Uterus (tissue), 4 donors: ENCODE results near the gene AVL9. TPM values are rescaled to one million over a fixed set of nuclear protein-coding genes. Genes with fewer than 3 reads are reported as not detected.

Experiments
- DNase-seq, 2 donors: peaks; one replicate each; pipeline ENCODE4 v3.0.0-alpha.2; 2019 to 2020
- H3K27ac ChIP-seq, 2 donors: fragments of 200-600 bp; sonication (generic); 1 replicate in 1 of 2; 2 replicates in 1 of 2; pipeline ENCODE4 v1.5.1; 2016 to 2018
- H3K27me3 ChIP-seq, 2 donors: fragments of 200-600 bp; sonication (generic); one replicate each; pipeline ENCODE4 v1.5.1; 2018 to 2019; ENCODE audit warnings: control low read depth in 1 of 2
- H3K36me3 ChIP-seq, 2 donors: fragments of 200-600 bp; sonication (generic); one replicate each; pipeline ENCODE4 v1.5.1; 2019; ENCODE audit warnings: control low read depth in 1 of 2
- H3K4me1 ChIP-seq, 2 donors: fragments of 200-600 bp; sonication (generic); one replicate each; pipeline ENCODE4 v1.5.1; 2018 to 2019; ENCODE audit warnings: control low read depth in 1 of 2
- H3K4me3 ChIP-seq, 2 donors: fragments of 200-600 bp; sonication (generic); 1 replicate in 1 of 2; 2 replicates in 1 of 2; pipeline ENCODE4 v1.5.1; 2018 to 2019; ENCODE audit warnings: mild to moderate bottlenecking in 1 of 2
- H3K9me3 ChIP-seq, 2 donors: fragments of 200-600 bp; sonication (generic); one replicate each; pipeline ENCODE4 v1.5.1; 2019; ENCODE audit warnings: control low read depth in 1 of 2
- CTCF ChIP-seq, 4 experiments: fragments of 200-600 bp in 2 of 4; fragments of 450-650 bp in 2 of 4; sonication (generic) in 2 of 4; IDR thresholded peaks; one replicate each; pipeline ENCODE4 v1.5.1; 2016 to 2019; ENCODE audit warnings: antibody characterized with exemption in 4 of 4, mild to moderate bottlenecking in 2 of 4, moderate library complexity in 1 of 4
- POLR2A ChIP-seq, 2 donors: fragments of 450-650 bp; IDR thresholded peaks; one replicate each; pipeline ENCODE4 v1.6.1; 2016; ENCODE audit warnings: antibody characterized with exemption in 2 of 2, mild to moderate bottlenecking in 1 of 2, moderate library complexity in 1 of 2
- intact Hi-C: fragments of 100-400 bp; cut with DNase I; formaldehyde crosslinking; loops from one replicate; pipeline ENCODE4 v1.15.1; 2023; ENCODE audit warnings: low total_unique reads
- total RNA-seq, 4 donors: library from RNA; depleted of rRNA in 3 of 4; stranded (reverse); fragments of >200 nt in 3 of 4; gene quantifications; one replicate each; pipeline versions ENCODE4 v1.1.0 to v1.2.4, GENCODE V29; 2014 to 2023
- donor health status: DM: yes; HTN: yes; CAD: no.

Gene AVL9
- total RNA-seq: 10 to 100 TPM; 34.7 to 50.0 (median 38.5) TPM

- intact Hi-C loops: no loop called here
- TF ChIP-seq POLR2A (IDR thresholded peaks at IDR 0.05): peak; percentile 51 to 89
- peak in 1 of 4 experiments; percentile 20 for TF ChIP-seq CTCF (IDR thresholded peaks at IDR 0.05)
- Histone ChIP-seq H3K36me3 (no peaks in the 10 kb centered on the region), H3K4me1 (peaks cover 0 to 5% of the 10 kb centered on the region in 2 donors), H3K27me3 (no peaks in the 10 kb centered on the region), H3K9me3 (no peaks in the 10 kb centered on the region), H3K4me3 (peak within 1 kb of the TSS; percentile 93 to 94), H3K27ac (peak within 1 kb of the TSS; percentile 88 to 97)
- peak; percentile 97 to 98 for DNase-seq
Observed at GRCh38 chr7:32495298-32496051, at the start of gene AVL9. TSS of gene AVL9 (plus strand) at chr7:32495489. CDS start at chr7:32495710, 221 bp downstream.

GRCh38 chr7:32447218-32447617 lies 48.1 kb upstream of the AVL9 start:
- no peaks in the 10 kb centered on the region for H3K4me1 ChIP-seq

GRCh38 chr7:32453341-32454011 lies 41.8 kb upstream of the AVL9 start:
- H3K4me1 ChIP-seq: no peaks in the 10 kb centered on the region
- no peak overlapping the region for H3K4me3 ChIP-seq
- no peaks in the 10 kb centered on the region for H3K27me3 ChIP-seq
- H3K9me3 ChIP-seq: no peaks in the 10 kb centered on the region
- intact Hi-C loops: no loop called here
- TF ChIP-seq POLR2A (IDR thresholded peaks at IDR 0.05) (no peak), CTCF (IDR thresholded peaks at IDR 0.05) (no peak)
- no peak for DNase-seq
- no peak overlapping the region for H3K27ac ChIP-seq
- no peaks in the 10 kb centered on the region for H3K36me3 ChIP-seq

More at GRCh38 chr7:32447218-32447617, 48.1 kb upstream of the AVL9 start:
- no peaks in the 10 kb centered on the region for H3K36me3 ChIP-seq
- DNase-seq: no peak
- no peak overlapping the region for H3K4me3 ChIP-seq
- H3K27ac ChIP-seq: no peak overlapping the region
- H3K27me3 ChIP-seq: no peaks in the 10 kb centered on the region
- intact Hi-C loops: no loop called here
- H3K9me3 ChIP-seq: no peaks in the 10 kb centered on the region
- TF ChIP-seq CTCF (IDR thresholded peaks at IDR 0.05) (no peak), POLR2A (IDR thresholded peaks at IDR 0.05) (no peak)

DNA sequence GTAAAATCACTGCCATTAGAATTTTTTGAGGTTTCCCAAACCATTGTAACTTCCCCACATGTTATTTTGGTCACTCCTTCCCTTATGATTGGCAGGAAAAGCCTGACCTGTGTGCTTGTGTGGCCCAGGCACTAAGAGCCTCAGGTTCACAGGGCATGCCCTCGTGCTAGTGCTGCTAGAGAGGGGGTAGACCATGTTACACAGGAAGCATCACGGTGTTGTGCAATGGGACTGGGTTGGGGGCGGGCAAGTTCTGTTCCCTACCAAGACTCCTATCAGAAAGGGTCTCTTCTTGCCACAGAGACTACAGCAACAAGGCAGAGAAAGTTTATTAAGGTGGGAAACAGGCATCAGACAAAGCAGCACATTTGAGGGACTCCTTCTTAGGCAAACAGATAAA lies 37.3 kb upstream of the AVL9 start:
- H3K9me3 ChIP-seq: no peaks in the 10 kb centered on the region
- H3K4me3 ChIP-seq: no peak overlapping the region
- H3K4me1 ChIP-seq: no peaks in the 10 kb centered on the region
- TF ChIP-seq CTCF (IDR thresholded peaks at IDR 0.05): no peak
- no peak for TF ChIP-seq POLR2A (IDR thresholded peaks at IDR 0.05)
- H3K27me3 ChIP-seq: no peaks in the 10 kb centered on the region
- H3K36me3 ChIP-seq: no peaks in the 10 kb centered on the region
- no peak for DNase-seq
- intact Hi-C loops: no loop called here
- H3K27ac ChIP-seq: no peak overlapping the region

GRCh38 chr7:32459788-32460187 lies 35.5 kb upstream of the AVL9 start:
- no peak for DNase-seq
- Histone ChIP-seq H3K27me3 (no peaks in the 10 kb centered on the region), H3K4me3 (no peak overlapping the region), H3K4me1 (no peaks in the 10 kb centered on the region), H3K36me3 (no peaks in the 10 kb centered on the region), H3K27ac (no peak overlapping the region), H3K9me3 (no peaks in the 10 kb centered on the region)
- intact Hi-C loops: no loop called here
- TF ChIP-seq CTCF (IDR thresholded peaks at IDR 0.05) (no peak), POLR2A (IDR thresholded peaks at IDR 0.05) (no peak)
